Immature natural killer cell (primary cell): ENCODE data around the gene FOSB. TPM values are rescaled to one million over a fixed set of nuclear protein-coding genes. Genes with fewer than 3 reads are reported as not detected.
A peak's percentile ranks its signal among the peaks of the same experiment; 100 is the strongest.
"Not testable (repeated sequence)": the region's sequence is repeated elsewhere in the genome, so short reads cannot be mapped to it uniquely, and the experiment has no call there.

Experiments
- DNase-seq, 3 donors: peaks; one replicate each; pipeline ENCODE4 v3.0.0; 2022; ENCODE audit warnings: mixed read lengths in 1 of 3
- H3K27ac Mint-ChIP-seq, 6 donors: one replicate each; pipeline ENCODE4 v1.8.0; 2020; ENCODE audit warnings: mixed read lengths in 6 of 6, mild to moderate bottlenecking in 5 of 6, inconsistent platforms in 4 of 6, moderate library complexity in 3 of 6
- H3K27me3 Mint-ChIP-seq, 3 donors: one replicate each; pipeline ENCODE4 v1.8.0; 2020 to 2021; ENCODE audit warnings: low read depth in 3 of 3, mild to moderate bottlenecking in 3 of 3, mixed read lengths in 3 of 3, moderate library complexity in 3 of 3, inconsistent platforms in 1 of 3
- H3K36me3 Mint-ChIP-seq, 3 donors: one replicate each; pipeline ENCODE4 v1.8.0; 2020; ENCODE audit warnings: mixed read lengths in 3 of 3, inconsistent platforms in 2 of 3, mild to moderate bottlenecking in 2 of 3
- H3K4me1 Mint-ChIP-seq, 2 donors: one replicate each; pipeline ENCODE4 v1.8.0; 2020; ENCODE audit warnings: inconsistent platforms in 2 of 2, mild to moderate bottlenecking in 2 of 2, mixed read lengths in 2 of 2, moderate library complexity in 1 of 2
- H3K4me3 Mint-ChIP-seq, 5 donors: one replicate each; pipeline ENCODE4 v1.8.0; 2020; ENCODE audit warnings: mild to moderate bottlenecking in 5 of 5, mixed read lengths in 5 of 5, inconsistent platforms in 3 of 5, moderate library complexity in 3 of 5
- H3K9me3 Mint-ChIP-seq, 6 donors: one replicate each; pipeline ENCODE4 v1.8.0; 2020; ENCODE audit warnings: mild to moderate bottlenecking in 6 of 6, mixed read lengths in 6 of 6, inconsistent platforms in 4 of 6, moderate library complexity in 3 of 6
- polyA plus RNA-seq, 3 donors: library from polyadenylated mRNA; unstranded; fragments of 300-500 nt; fragmentation: Illumina TruSeq; gene quantifications; one replicate each; pipeline ENCODE4 v1.2.3, GENCODE V29; 2021

The FOSB gene
- polyA plus RNA-seq, 3 donors from 2014 or later, result 11.6 to 30.1 (median 11.6) TPM

- Mint-ChIP-seq H3K27me3 (peaks cover 8 to 19% (median 10%) of the 10 kb centered on the region in 3 donors), H3K4me1 (peaks cover 61 to 70% of the 10 kb centered on the region in 2 donors), H3K36me3 (no peaks in the 10 kb centered on the region), H3K4me3 (peak overlapping the region; percentile 97 to 100 (median 99)), H3K9me3 (no peaks in the 10 kb centered on the region), H3K27ac (peak overlapping the region; percentile 94 to 98 (median 96))
- no peak for DNase-seq
Observed at GRCh38 chr19:45509692-45510015, 41.9 kb downstream of the FOSB start.

DNA sequence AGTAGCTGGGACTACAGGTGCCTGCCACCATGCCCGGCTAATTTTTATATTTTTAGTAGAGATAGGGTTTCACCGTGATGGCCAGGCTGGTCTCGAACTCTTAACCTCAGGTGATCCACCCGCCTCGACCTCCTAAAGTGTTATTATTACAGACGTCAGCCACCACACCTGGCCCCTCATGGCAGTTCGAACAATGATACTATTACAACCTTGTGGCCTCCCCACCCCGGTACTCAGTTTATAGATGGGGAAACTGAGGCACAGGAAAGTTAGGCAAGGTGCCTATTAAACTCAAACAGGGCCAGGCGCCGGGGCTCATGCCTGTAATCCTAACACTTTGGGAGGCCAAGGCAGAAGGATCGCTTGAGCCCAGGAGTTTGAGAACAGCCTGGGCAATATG, 42.6 kb downstream of the FOSB start:
- DNase-seq, H3K9me3 Mint-ChIP-seq, H3K36me3 Mint-ChIP-seq: not testable (repeated sequence)
- Mint-ChIP-seq H3K4me3 (peak overlapping the region; percentile 97 to 100 (median 99)), H3K27ac (peak overlapping the region; percentile 94 to 98 (median 96)), H3K27me3 (peaks cover 10 to 19% (median 10%) of the 10 kb centered on the region in 3 donors), H3K4me1 (peaks cover 67 to 72% of the 10 kb centered on the region in 2 donors)

GRCh38 chr19:45511074-45511473, 43.3 kb downstream of the FOSB start:
- H3K9me3 Mint-ChIP-seq, result no peaks in the 10 kb centered on the region
- H3K27me3 Mint-ChIP-seq, result peaks cover 10 to 19% (median 10%) of the 10 kb centered on the region in 3 donors
- H3K27ac Mint-ChIP-seq, result peak overlapping the region; percentile 76 to 95 (median 84)
- no peaks in the 10 kb centered on the region for H3K36me3 Mint-ChIP-seq
- H3K4me3 Mint-ChIP-seq, result peak overlapping the region; percentile 57 to 99 (median 61)
- no peak for DNase-seq
- peaks cover 68 to 72% of the 10 kb centered on the region in 2 donors for H3K4me1 Mint-ChIP-seq

DNA sequence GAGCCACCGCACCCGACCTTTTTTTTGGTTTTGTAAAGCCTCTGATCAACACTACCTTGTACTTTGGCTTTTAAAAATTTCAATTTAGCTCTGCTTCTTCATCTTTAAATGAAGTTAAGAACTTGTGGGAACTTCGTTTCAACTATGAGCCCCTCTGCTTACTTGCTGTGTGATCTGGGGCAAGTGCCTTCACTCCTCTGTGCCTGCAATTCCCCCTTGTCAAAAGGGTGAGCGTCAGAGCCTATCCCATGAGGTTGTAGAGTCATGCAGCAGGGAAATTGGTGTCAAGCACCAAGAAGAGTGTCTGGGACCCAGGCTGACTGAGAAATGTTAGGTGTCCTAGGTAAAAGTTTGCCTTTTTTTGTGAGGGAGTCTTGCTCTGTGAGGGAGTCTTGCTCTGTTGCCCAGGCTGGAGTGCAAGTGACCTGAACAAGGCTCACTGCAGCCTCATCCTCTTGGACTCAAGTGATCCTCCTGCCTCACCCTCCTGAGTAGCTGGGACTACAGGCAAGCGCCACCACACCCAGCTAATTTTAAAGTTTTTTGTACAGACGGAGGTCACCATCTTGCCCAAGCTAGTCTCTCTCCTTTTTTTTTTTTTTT, 45.2 kb downstream of the FOSB start:
- H3K4me3 Mint-ChIP-seq, result peak overlapping the region in 3 of 5 donors; percentile 23 to 27 (median 27)
- H3K36me3 Mint-ChIP-seq, result peaks cover 0 to 3% (median 3%) of the 10 kb centered on the region in 3 donors
- no peaks in the 10 kb centered on the region for H3K9me3 Mint-ChIP-seq
- H3K27me3 Mint-ChIP-seq, result peaks cover 4 to 12% (median 4%) of the 10 kb centered on the region in 3 donors
- DNase-seq, result no peak
- H3K4me1 Mint-ChIP-seq, result peaks cover 68 to 72% of the 10 kb centered on the region in 2 donors
- H3K27ac Mint-ChIP-seq, result peak overlapping the region; percentile 80 to 93 (median 86)

- H3K4me1 Mint-ChIP-seq, result peaks cover 60 to 71% of the 10 kb centered on the region in 2 donors
- H3K4me3 Mint-ChIP-seq, result peak overlapping the region; percentile 44 to 74 (median 72)
- H3K27ac Mint-ChIP-seq, result peak overlapping the region; percentile 88 to 93 (median 92)
- DNase-seq, result no peak
- no peaks in the 10 kb centered on the region for H3K9me3 Mint-ChIP-seq
- peaks cover 0 to 8% (median 3%) of the 10 kb centered on the region in 3 donors for H3K36me3 Mint-ChIP-seq
- peaks cover 0 to 8% (median 3%) of the 10 kb centered on the region in 3 donors for H3K27me3 Mint-ChIP-seq
Observed at GRCh38 chr19:45514376-45515051, 46.7 kb downstream of the FOSB start.

DNA sequence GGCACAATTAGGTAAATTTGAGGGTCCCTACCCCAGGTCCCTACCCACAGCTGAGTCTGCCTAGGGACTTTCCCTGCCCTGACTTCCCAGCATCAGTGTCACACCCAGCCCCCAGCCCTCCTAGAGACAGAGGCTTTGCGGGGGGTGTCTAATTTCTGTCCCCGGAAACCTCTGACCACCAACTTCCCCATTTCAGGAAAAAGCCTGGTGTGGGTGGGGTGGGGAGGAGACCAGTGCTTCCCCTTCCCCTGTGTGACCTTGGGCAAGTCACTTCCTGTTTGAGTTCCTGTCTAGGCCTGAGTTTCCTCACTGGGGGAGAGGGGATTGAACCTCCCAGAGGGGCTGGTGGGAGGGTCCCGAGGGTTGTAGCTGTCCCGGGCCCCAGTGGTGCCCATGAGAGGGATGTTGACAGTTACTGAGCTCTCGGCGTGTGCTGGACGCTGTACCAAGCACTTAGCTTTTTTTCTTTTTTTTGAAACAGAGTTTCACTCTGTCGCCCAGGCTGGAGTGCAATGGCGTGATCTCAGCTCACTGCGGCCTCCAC, 47.4 kb downstream of the FOSB start:
- peaks cover 0 to 9% (median 3%) of the 10 kb centered on the region in 3 donors for H3K36me3 Mint-ChIP-seq
- H3K27me3 Mint-ChIP-seq, result peaks cover 0 to 8% (median 3%) of the 10 kb centered on the region in 3 donors
- H3K4me1 Mint-ChIP-seq, result peaks cover 54 to 65% of the 10 kb centered on the region in 2 donors
- H3K4me3 Mint-ChIP-seq, result peak overlapping the region; percentile 44 to 73 (median 70)
- DNase-seq, result no peak
- H3K9me3 Mint-ChIP-seq, result no peaks in the 10 kb centered on the region
- H3K27ac Mint-ChIP-seq, result peak overlapping the region; percentile 88 to 93 (median 91)

GRCh38 chr19:45515807-45516401, 48.1 kb downstream of the FOSB start:
- Mint-ChIP-seq H3K9me3 (no peaks in the 10 kb centered on the region), H3K4me1 (peaks cover 46 to 60% of the 10 kb centered on the region in 2 donors), H3K27ac (peak overlapping the region; percentile 88 to 93 (median 91)), H3K27me3 (peaks cover 0 to 8% (median 3%) of the 10 kb centered on the region in 3 donors), H3K4me3 (peak overlapping the region; percentile 44 to 73 (median 70)), H3K36me3 (peaks cover 0 to 11% (median 3%) of the 10 kb centered on the region in 3 donors)
- no peak for DNase-seq

- peaks cover 0 to 15% (median 3%) of the 10 kb centered on the region in 3 donors for H3K36me3 Mint-ChIP-seq
- H3K9me3 Mint-ChIP-seq, result no peaks in the 10 kb centered on the region
- peak overlapping the region in 5 of 6 donors; percentile 37 to 86 (median 83) for H3K27ac Mint-ChIP-seq
- DNase-seq, result no peak
- H3K4me3 Mint-ChIP-seq, result peak overlapping the region in 1 of 5 donors; percentile 38
- H3K4me1 Mint-ChIP-seq, result peaks cover 35 to 48% of the 10 kb centered on the region in 2 donors
- peaks cover 0 to 5% (median 3%) of the 10 kb centered on the region in 3 donors for H3K27me3 Mint-ChIP-seq
Observed at GRCh38 chr19:45517238-45517637, 49.4 kb downstream of the FOSB start.

GRCh38 chr19:45517641-45518468, 50.1 kb downstream of the FOSB start:
- peaks cover 0 to 5% (median 3%) of the 10 kb centered on the region in 3 donors for H3K27me3 Mint-ChIP-seq

DNA sequence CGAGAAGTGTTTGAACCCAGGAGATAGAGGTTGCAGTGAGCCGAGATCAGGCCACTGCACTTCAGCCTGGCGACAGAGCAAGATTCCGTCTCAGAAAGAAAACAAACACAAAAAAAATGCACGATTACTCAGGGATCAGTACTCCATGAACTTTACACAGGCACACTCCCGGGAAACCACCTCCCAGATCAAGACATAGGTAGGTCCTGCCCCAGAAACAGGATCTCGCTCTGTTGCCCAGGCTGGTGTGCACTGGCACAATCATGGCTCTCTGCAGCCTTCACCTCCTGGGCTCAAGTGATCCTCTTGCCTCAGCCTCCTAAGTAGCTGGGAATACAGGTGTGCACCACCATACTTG, 50.7 kb downstream of the FOSB start:
- H3K4me1 Mint-ChIP-seq, result peaks cover 30 to 43% of the 10 kb centered on the region in 2 donors

More at GRCh38 chr19:45517641-45518468, 50.1 kb downstream of the FOSB start:
- H3K4me3 Mint-ChIP-seq, result no peak overlapping the region
- no peaks in the 10 kb centered on the region for H3K9me3 Mint-ChIP-seq
- H3K27ac Mint-ChIP-seq, result peak overlapping the region in 3 of 6 donors; percentile 73 to 86 (median 83)
- DNase-seq, result no peak
- H3K4me1 Mint-ChIP-seq, result peaks cover 32 to 46% of the 10 kb centered on the region in 2 donors
- peaks cover 0 to 15% (median 3%) of the 10 kb centered on the region in 3 donors for H3K36me3 Mint-ChIP-seq

GRCh38 chr19:45522010-45522941, 54.5 kb downstream of the FOSB start:
- Mint-ChIP-seq H3K27ac (no peak overlapping the region), H3K4me1 (peaks cover 10 to 17% of the 10 kb centered on the region in 2 donors), H3K9me3 (no peaks in the 10 kb centered on the region), H3K36me3 (peaks cover 6 to 33% (median 9%) of the 10 kb centered on the region in 3 donors), H3K27me3 (peaks cover 0 to 3% (median 2%) of the 10 kb centered on the region in 3 donors), H3K4me3 (no peak overlapping the region)
- no peak for DNase-seq

More for the DNA sequence above, 50.7 kb downstream of the FOSB start:
- Mint-ChIP-seq H3K27ac (peak overlapping the region in 2 of 6 donors; percentile 7 to 16), H3K36me3 (peaks cover under 1 to 16% (median 5%) of the 10 kb centered on the region in 3 donors), H3K4me3 (no peak overlapping the region), H3K9me3 (no peaks in the 10 kb centered on the region), H3K27me3 (peaks cover 0 to 5% (median 3%) of the 10 kb centered on the region in 3 donors)
- no peak for DNase-seq

DNA sequence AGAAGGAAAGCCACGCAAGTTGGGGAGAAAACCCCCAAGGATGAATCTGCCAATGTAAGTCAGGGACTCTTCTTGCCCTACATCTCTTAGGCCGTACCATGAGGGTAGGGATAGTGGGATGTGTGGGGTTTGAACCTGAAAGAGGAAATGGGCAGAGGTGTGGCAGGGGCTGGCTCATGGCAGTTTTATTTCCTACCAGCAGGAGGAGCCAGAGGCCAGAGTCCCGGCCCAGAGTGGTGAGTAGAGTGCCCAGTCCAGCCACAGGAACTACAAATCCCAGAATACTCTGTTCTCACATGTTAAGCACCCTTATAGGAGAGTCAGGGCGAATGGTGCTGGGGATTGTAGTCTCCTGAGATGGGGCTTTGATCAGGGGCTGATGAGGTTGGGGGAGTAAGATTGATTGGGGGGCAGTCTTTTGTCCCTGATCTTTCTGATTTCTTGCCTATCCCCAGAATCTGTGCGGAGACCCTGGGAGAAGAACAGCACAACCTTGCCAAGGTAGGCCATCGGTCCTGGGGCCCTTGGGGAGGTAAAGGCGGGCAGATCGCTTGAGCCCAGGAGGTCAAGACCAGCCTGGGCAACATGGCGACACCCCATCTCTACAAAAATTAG, 56.0 kb downstream of the FOSB start:
- H3K4me3 Mint-ChIP-seq, result no peak overlapping the region
- H3K9me3 Mint-ChIP-seq, result peaks cover 0 to 1% (median 0%) of the 10 kb centered on the region in 6 donors

More for the DNA sequence above, 56.0 kb downstream of the FOSB start:
- H3K27ac Mint-ChIP-seq, result peak overlapping the region; percentile 71 to 92 (median 84)
- H3K36me3 Mint-ChIP-seq, result peaks cover 6 to 33% (median 7%) of the 10 kb centered on the region in 3 donors
- peaks cover 0 to 7% (median 2%) of the 10 kb centered on the region in 3 donors for H3K27me3 Mint-ChIP-seq
- H3K4me1 Mint-ChIP-seq, result peaks cover 16 to 20% of the 10 kb centered on the region in 2 donors
- peak; percentile 80 to 83 (median 81) for DNase-seq
